ENCODE data around the gene WDR72. TPM values are rescaled to one million over a fixed set of nuclear protein-coding genes. Genes with fewer than 3 reads are reported as not detected.

WDR72 gene
- total and polyA plus RNA-seq, 2 donors (not counting 1 experiment from before 2014, with no cell fraction given), result not detected

- ChIA-PET CTCF (no interaction called here), POLR2A (no interaction called here)
- H3K4me2 ChIP-seq (replicated peaks; ENCODE audit: low read depth, low read length, poor library complexity, severe bottlenecking), result no peak overlapping the region
- H4K20me1 ChIP-seq (ENCODE audit: control insufficient read depth, insufficient read depth, low read length, poor library complexity, severe bottlenecking), result no peaks in the 10 kb centered on the region
- no peaks in the 10 kb centered on the region for H3K36me3 ChIP-seq (replicated peaks in 1 of 2; ENCODE audit: control extremely low read depth in 1 of 2, control insufficient read depth in 1 of 2, extremely low read depth in 1 of 2, insufficient read depth in 2 of 2, low read length in 1 of 2)
- TF ChIP-seq EZH2 (IDR thresholded peaks at IDR 0.05; ENCODE audit: borderline replicate concordance, insufficient read depth, low read depth, low read length, poor library complexity, severe bottlenecking), result no peak
- TF ChIP-seq CTCF (IDR thresholded peaks at IDR 0.05), result no peak
- intact Hi-C loops (cut with micrococcal nuclease), result no loop called here
- no peaks in the 10 kb centered on the region for H3K4me1 ChIP-seq (ENCODE audit: control insufficient read depth in 2 of 2, insufficient read depth in 2 of 2, low read length in 2 of 2)
- H3K9ac ChIP-seq (ENCODE audit: low read length), result no peak overlapping the region
- ATAC-seq (ENCODE audit: low read depth), result no peak
- no peaks in the 10 kb centered on the region for H3K27me3 ChIP-seq (replicated peaks in 1 of 4; ENCODE audit: control extremely low read depth in 1 of 4, control insufficient read depth in 3 of 4, insufficient read depth in 4 of 4, low read length in 3 of 4)
- no peak overlapping the region for H2AFZ ChIP-seq (ENCODE audit: insufficient read depth, low read depth, low read length, poor library complexity, severe bottlenecking)
- DNase-seq, result no peak
- H3K27ac ChIP-seq (ENCODE audit: low read length in 2 of 2), result no peak overlapping the region
- H3K4me3 Mint-ChIP-seq, result no peak overlapping the region
- peaks cover 0 to 3% (median 0%) of the 10 kb centered on the region in 3 donors for H3K9me3 ChIP-seq (ENCODE audit: control extremely low read depth in 1 of 3, control insufficient read depth in 2 of 3, insufficient read depth in 1 of 3, low read length in 2 of 3)
- H3K9me3 Mint-ChIP-seq (ENCODE audit: insufficient read depth), result no peaks in the 10 kb centered on the region
- no peak overlapping the region for H3K4me3 ChIP-seq (ENCODE audit: control extremely low read depth in 1 of 5, extremely low read depth in 1 of 5, insufficient read depth in 1 of 5, low read depth in 2 of 5, low read length in 4 of 5)
- no CpG with 5 or more reads among the region's 5 CpGs for WGBS (ENCODE audit: insufficient coverage)
- no peak overlapping the region for H3K27ac Mint-ChIP-seq
- H3K27me3 Mint-ChIP-seq, result no peaks in the 10 kb centered on the region
- no peaks in the 10 kb centered on the region for H3K79me2 ChIP-seq (ENCODE audit: control insufficient read depth, insufficient read depth, low read length)
- H3K4me1 Mint-ChIP-seq, result no peaks in the 10 kb centered on the region
Measured at GRCh38 chr15:53681056-53681455, 78.4 kb downstream of the WDR72 start.

GRCh38 chr15:53675832-53676231 is 83.6 kb downstream of the WDR72 start:
- Histone ChIP-seq H3K9me3 (ENCODE audit: control extremely low read depth in 1 of 3, control insufficient read depth in 2 of 3, insufficient read depth in 1 of 3, low read length in 2 of 3) (no peaks in the 10 kb centered on the region), H3K27ac (ENCODE audit: low read length in 2 of 2) (no peak overlapping the region), H3K4me2 (replicated peaks; ENCODE audit: low read depth, low read length, poor library complexity, severe bottlenecking) (no peak overlapping the region), H3K4me3 (ENCODE audit: control extremely low read depth in 1 of 5, extremely low read depth in 1 of 5, insufficient read depth in 1 of 5, low read depth in 2 of 5, low read length in 4 of 5) (no peak overlapping the region), H2AFZ (ENCODE audit: insufficient read depth, low read depth, low read length, poor library complexity, severe bottlenecking) (no peak overlapping the region), H3K9ac (ENCODE audit: low read length) (no peak overlapping the region), H3K79me2 (ENCODE audit: control insufficient read depth, insufficient read depth, low read length) (no peaks in the 10 kb centered on the region), H3K4me1 (ENCODE audit: control insufficient read depth in 2 of 2, insufficient read depth in 2 of 2, low read length in 2 of 2) (no peaks in the 10 kb centered on the region), H3K36me3 (replicated peaks in 1 of 2; ENCODE audit: control extremely low read depth in 1 of 2, control insufficient read depth in 1 of 2, extremely low read depth in 1 of 2, insufficient read depth in 2 of 2, low read length in 1 of 2) (no peaks in the 10 kb centered on the region), H4K20me1 (ENCODE audit: control insufficient read depth, insufficient read depth, low read length, poor library complexity, severe bottlenecking) (no peaks in the 10 kb centered on the region), H3K27me3 (replicated peaks in 1 of 4; ENCODE audit: control extremely low read depth in 1 of 4, control insufficient read depth in 3 of 4, insufficient read depth in 4 of 4, low read length in 3 of 4) (no peaks in the 10 kb centered on the region)
- intact Hi-C loops (cut with micrococcal nuclease), result no loop called here
- no peak overlapping the region for H3K27ac Mint-ChIP-seq
- no peak for TF ChIP-seq CTCF (IDR thresholded peaks at IDR 0.05)
- no peak for TF ChIP-seq EZH2 (IDR thresholded peaks at IDR 0.05; ENCODE audit: borderline replicate concordance, insufficient read depth, low read depth, low read length, poor library complexity, severe bottlenecking)
- no peaks in the 10 kb centered on the region for H3K27me3 Mint-ChIP-seq
- DNase-seq, result no peak
- CTCF ChIA-PET, result no interaction called here
- H3K9me3 Mint-ChIP-seq (ENCODE audit: insufficient read depth), result no peaks in the 10 kb centered on the region
- H3K4me1 Mint-ChIP-seq, result no peaks in the 10 kb centered on the region
- no peak overlapping the region for H3K4me3 Mint-ChIP-seq
- ATAC-seq (ENCODE audit: low read depth), result no peak
- POLR2A ChIA-PET, result no interaction called here

Data from B cell (primary cell).